NOMO-1 treated with dmso at 0.1 percent for 144 hours (cell line): ENCODE data around the gene S1PR1.
"Not testable (repeated sequence)": the region's sequence is repeated elsewhere in the genome, so short reads cannot be mapped to it uniquely, and the experiment has no call there.

Source experiments
- DNase-seq: peaks from one replicate; lab custom pipeline; 2025; ENCODE audit not compliant: unreplicated experiment; lab: John Stamatoyannopoulos, UW

S1PR1 gene

DNA sequence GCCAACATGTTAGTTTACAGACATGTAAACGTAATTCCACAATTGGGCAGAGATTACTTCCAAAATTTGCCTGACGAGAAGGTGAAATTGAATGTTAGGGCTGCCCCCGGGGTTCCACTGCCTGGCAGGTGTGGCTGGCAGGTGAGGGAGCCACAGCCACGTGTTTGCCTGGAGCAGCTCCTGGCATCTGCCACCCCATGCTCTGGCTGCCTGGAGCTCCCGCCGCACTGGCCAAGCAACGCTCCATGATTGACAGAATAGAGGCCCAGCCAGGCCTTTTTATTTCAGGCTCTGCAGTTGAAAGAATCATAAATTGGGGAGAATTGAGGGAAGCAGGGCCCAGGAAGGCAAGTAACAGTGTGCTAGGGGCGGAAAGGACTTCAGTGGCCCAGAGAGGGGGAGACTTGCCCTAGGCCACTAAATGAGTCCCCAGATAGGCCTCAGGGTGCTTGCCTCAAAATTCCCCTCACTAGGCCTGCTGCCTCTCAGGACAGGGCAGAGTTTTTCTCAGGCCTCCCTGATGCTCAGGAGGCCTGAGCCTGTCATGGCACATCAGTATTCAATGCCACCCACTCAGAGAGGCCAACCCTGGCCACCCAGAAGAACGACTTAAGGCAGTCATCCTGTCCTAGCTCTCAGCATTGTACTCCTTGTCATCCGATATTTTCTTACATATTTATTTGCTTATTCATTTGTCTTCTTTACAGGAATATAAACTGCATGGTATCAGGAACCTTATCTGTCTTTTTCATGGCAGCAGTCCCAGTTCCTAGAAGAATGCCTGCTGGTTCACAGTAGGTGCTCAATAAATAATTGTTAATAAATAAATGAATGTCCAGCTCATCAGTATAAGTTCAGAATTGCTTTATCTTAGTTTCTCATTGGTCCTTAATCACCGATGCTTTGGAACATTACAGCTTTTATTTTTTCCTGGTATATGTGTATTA, 16.6 kb upstream of the S1PR1 start:
- DNase-seq, result no peak

DNA sequence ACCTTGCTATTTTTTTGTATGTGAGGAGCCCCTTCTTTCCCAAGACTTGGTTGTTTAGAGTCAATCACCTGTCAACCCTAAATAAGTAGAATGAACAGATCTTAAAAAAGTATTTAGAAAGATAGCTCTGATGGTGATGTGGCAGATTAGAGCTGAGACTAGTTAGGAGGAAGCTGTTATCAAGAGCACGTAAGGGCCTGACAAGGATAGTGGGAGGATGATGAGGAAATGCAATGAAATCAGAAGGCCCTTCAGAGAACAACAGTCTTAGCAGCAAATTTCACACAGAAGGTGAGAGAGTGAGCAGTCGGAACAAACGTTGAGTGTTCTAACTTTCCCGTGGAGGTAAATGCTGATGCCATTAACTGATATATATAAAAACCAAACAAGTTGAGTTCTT, 15.9 kb upstream of the S1PR1 start:
- no peak for DNase-seq

DNA sequence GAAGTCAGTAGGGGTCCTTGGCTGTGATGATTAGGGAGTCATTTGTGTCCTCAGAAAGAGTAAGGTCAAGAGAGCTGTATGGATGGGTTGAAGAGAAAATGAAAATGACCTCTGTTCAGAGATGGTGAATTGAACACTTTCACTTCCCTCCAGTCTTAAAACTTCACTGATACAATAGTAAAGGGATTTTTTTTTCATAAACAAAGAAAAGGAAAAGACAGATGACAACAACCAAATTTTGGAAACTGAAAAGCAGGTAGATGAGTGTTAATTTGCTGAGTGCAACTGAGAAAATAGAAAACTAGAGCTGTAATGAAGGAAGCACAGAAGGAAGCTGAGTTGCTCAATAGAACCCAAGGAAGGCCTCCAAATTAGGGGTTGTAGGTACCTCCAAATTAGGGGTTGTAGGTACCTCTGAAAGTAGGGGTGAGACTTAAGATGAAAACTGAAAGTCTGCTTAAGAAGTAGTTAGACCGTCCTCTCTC, 14.8 kb upstream of the S1PR1 start:
- DNase-seq, result no peak

DNA sequence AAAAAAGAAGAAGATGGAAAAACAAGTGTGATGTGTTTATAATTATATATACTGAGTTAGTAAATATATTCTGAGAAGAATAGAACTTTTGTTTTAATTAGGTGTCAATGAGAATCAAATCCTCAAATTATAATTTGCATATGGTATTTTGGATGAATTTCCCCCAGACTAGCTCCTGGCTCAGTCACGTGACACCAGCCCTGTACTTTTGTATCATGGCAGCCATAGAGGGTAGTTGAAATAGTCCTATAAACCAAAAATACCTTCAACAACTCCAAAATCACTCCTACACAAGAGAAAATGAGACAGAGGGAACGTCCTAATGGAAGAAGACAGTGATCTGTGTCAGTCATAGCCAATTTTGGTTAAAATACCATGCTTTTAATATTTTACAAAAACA, 9.0 kb upstream of the S1PR1 start:
- no peak for DNase-seq

DNA sequence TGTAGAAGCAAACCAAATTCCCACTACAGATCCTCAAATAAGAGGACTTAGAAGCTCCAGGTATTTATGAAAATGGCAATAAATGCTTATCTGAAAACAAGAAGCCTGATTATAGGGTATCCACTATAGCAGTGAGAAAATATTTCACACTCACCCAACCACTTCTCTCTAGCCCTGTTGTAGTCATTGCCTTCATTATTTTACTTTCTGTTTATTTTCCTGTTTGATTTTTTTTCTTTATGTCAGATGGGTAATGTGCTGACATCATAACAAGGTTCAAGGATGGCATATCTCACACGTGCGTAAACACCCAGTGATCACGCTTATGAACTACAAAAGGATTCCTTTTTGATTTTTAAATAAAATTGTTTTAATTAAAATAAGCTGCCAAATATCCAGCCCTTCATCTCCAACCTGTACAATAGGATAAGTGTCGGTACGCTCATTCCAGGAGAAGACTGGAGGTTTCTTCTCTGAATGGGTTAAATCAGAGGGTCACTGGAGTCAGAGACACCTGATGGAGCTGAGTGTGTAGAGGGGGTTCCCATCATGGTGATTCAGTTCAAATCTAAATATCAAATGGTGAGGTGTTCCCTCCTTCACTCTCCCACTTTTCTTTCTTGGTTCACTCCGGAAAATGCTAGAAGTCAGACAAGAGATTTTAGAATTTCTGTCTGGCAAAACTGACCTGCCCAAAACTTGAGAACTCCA, 8.2 kb upstream of the S1PR1 start:
- no peak for DNase-seq

DNA sequence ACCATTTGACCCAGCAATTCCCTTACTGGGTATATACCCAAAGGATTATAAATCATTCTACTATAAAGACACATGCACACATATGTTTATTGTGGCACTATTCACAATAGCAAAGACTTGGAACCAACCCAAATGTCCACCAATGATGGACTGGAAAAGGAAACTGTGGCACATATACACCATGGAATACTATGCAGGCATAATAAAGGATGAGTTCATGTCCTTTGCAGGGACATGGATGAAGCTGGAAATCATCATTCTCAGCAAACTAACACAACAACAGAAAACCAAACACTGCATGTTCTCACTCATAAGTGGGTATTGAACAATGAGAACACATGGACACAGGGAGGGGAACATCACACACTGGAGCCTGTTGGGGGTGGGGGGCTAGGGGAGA, 4.6 kb upstream of the S1PR1 start:
- DNase-seq, result not testable (repeated sequence)

DNA sequence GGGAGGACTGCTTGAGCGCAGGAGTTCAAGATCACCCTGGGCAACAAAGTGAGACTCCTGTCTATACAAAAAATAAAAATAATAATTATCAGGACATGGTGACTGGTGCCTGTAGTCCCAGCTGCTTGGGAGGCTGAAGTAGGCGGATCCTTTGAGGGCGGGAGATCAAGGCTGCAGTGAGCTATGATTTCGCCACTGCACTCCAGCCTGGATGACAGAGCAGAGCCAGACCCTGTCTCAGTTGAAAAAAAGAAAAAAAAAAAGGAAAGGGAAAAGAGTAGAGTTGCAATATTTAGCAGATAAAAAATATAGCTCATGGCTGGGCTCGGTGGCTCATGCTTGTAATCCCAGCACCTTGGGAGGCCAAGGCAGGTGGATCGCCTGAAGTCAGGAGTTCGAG, 3.3 kb upstream of the S1PR1 start:
- no peak for DNase-seq

DNA sequence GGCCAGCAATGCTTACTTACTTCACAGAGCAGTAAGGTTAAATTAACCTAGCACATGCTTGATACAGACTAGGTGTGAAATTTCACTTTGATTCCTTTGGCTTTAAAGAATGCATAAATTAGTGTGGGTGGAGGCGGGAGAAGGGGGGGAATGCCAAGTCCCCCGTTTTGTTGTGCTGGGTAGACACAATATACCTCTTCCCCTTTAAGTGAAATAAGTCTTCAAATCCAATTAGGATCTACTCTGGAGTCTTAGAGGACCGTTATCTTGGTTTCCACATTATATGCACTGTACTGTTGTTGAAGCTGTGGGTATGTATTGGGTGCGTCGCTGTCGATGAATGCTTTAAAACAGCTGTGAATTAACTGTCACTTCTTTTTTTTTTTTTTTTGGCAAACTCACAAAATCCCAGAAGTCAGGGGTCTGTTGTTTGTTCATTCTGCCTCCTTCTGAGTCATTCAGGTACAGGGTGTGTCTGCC, 1.6 kb upstream of the S1PR1 start:
- DNase-seq, result no peak

DNA sequence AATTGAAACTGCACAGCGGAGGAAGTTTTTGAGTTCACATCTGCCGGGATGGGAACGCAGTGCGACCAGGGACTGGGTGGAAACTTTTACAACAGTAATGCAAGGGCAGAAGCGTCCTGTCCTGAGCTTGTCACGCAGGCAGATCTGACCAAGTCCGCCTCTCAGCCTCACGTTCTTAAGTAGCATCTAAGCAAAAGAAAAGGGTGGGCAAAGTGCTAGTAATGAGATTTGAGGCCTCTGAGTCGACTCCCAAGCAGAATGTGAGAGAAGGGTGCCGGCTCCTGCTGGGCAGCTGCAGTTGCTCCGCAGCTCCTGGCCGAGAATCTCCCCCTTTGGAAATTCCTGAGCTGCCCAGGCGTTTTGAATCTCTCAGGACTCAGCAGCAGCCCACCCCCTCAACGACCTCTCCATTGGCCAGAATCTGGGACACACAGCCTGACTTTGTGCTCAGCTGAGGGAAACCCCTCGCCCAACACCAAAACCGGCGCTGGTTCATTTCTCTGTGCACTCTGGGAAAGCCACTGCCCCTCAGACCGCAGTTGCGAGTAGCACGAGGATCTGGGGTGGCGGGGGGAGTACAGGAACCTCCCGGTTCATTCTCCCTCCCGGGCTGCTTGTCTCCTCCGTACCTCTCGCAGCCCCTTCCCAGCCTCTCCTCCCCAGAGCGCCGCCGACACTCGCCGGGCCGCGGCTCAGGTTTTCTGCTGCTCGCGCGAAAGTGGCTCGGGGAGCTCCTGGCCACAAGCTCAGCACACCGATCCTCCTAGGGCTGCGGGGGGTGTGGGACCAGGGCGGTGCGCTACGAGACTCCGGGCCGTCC, 913 bp upstream of the S1PR1 start:
- DNase-seq, result no peak

DNA sequence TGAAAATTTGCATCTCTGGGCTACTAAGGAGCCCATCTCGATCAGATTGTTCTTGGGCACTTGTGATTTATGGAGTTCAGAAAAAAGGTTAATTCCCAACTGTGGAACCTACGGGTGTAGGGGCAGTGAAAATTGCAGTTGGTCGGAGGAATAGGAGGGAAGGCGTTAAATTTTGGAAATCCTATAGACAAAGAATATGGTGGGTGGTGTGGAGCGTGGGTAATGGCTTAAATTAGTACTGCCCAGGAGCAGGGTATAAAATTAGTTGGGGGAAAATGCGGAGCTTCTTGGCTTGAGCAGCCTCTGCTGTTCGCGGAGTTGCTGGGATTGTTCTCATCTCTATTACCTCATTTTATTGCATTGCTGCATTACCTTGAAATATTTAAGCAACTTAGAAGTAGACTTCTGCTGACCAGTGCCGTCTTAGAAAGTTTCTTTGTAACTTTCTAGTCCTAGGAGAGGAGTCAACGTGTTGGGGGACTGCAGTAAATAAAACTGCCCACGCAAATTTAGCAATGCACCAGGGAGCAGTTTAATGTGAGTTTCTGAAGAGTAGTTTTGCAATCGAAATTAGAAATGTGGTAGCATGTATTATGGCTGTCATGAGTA, 514 bp downstream of the S1PR1 start:
- no peak for DNase-seq

DNA sequence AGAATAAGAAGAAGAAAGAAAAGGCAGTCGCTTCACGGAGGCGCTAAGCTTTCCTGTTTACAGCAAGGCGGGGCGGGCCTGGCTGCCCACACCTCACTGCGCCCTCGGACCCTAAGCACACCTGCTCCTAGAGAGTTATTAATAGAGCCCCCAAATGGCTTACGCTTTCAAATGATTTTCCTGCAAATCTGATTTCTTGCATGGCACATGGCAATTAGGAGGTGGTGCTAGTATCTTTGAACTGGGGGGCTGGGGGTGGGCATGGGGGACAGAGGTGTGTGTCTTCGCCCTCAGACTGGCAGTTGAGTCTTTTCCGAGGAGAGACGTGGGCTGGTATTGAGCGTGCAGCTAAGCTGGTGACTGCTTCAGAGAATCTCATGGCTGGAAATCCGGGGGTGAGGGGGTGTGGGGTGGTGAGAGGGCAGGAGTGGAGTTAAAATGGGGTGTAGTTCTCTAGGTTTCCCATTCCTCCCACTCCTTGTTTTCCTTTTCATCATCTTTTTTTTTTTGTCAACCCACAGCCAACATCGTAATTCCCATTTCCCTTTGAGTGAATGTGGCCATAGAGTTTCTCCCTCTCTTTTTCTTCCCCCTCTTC, 1.3 kb downstream of the S1PR1 start:
- no peak for DNase-seq

DNA sequence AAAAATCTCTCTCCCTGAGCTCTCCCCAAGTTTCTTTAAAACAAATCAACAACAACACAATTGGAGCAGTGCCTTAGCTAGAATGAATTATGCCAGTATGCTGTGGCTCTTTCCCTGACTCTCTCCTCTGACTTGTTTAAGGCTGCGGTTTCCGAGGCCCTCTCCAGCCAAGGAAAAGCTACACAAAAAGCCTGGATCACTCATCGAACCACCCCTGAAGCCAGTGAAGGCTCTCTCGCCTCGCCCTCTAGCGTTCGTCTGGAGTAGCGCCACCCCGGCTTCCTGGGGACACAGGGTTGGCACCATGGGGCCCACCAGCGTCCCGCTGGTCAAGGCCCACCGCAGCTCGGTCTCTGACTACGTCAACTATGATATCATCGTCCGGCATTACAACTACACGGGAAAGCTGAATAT, 1.9 kb downstream of the S1PR1 start:
- no peak for DNase-seq

DNA sequence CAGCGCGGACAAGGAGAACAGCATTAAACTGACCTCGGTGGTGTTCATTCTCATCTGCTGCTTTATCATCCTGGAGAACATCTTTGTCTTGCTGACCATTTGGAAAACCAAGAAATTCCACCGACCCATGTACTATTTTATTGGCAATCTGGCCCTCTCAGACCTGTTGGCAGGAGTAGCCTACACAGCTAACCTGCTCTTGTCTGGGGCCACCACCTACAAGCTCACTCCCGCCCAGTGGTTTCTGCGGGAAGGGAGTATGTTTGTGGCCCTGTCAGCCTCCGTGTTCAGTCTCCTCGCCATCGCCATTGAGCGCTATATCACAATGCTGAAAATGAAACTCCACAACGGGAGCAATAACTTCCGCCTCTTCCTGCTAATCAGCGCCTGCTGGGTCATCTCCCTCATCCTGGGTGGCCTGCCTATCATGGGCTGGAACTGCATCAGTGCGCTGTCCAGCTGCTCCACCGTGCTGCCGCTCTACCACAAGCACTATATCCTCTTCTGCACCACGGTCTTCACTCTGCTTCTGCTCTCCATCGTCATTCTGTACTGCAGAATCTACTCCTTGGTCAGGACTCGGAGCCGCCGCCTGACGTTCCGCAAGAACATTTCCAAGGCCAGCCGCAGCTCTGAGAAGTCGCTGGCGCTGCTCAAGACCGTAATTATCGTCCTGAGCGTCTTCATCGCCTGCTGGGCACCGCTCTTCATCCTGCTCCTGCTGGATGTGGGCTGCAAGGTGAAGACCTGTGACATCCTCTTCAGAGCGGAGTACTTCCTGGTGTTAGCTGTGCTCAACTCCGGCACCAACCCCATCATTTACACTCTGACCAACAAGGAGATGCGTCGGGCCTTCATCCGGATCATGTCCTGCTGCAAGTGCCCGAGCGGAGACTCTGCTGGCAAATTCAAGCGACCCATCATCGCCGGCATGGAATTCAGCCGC, 2.5 kb downstream of the S1PR1 start:
- no peak for DNase-seq

DNA sequence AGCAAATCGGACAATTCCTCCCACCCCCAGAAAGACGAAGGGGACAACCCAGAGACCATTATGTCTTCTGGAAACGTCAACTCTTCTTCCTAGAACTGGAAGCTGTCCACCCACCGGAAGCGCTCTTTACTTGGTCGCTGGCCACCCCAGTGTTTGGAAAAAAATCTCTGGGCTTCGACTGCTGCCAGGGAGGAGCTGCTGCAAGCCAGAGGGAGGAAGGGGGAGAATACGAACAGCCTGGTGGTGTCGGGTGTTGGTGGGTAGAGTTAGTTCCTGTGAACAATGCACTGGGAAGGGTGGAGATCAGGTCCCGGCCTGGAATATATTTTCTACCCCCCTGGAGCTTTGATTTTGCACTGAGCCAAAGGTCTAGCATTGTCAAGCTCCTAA, 3.2 kb downstream of the S1PR1 start:
- no peak for DNase-seq

DNA sequence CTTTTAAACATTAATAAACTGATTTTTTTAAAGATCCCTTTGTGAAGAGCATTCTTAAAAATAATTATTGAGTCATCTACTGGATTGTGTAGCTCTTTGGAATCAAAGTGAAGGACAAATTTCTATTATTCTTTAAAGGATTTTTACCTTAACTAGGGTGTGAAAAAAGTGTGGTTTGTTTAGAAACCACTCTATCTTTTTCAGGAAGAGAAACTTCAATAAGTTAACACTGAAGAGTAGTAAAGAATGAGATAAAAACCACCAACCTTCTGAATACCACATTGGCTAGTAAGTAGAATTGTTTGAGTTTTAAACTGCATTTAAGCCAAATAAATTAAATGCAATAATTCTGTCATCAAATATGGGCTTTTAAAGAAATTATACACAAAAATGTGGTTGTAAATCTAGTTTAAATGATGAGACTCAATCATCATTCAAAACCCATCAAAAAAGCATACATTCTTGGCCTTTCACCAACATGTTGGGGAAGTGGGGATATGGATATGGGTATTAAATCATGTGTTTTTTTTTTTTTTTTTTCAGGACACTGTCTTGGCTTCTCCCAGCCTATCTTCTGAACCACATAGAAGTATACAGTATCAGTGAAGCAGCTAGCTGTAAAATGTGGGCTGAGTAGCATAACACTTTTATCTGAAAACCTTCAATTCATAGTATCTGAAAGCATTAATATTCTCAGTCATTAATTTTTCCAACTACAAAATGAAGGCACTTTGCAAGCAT, 4.8 kb downstream of the S1PR1 start:
- DNase-seq, result no peak

DNA sequence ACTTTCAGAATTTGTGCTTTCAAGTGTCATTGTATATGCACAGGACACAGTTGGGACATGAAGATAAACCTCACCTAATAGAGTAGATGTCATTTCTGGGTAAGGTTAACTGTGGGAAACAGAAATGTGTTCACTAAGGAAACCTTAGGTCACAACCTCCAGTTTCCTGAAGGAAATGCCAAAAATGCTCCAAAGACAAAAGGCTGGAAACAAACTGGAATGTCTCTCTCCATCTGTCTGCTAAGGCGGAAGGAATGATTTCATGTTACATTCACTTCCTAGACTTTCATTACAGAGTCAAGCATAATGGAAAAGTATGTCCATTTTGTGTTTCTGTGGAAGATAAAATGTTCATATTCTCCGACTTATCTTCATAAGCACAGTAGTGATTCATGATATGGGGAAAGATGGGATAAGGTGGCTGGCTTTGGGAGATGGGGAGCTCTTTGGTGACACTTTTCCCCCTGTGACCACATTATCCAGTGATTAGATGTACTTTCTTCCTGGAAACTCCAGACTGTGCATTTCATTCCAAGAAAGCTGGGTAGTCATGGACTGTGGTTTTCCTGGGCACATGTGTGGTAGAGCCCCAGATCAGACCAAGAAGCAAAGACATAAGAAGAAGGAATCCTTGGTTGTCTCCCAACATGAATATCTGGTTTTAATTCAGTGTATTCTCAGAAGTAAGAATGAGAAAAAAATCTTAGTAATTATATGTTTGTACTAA, 5.7 kb downstream of the S1PR1 start:
- DNase-seq, result no peak

DNA sequence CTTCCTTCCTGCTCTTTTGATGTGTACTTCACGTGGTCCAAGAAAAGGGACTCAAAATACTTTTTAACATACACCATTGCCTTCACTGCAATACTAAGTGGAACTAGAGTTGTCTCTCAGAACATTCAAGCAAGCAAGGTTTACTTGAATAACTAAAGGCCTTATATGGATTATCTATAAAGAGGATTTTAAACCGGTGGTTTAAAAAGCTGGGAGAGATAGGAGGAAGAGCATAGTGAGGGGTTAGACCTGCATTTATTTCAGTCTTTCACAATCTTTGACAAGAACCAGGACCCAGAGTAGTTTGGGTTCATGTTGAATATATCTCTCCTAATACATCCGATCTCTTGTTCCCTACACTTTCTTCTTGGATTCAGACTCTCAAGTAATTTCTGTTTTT, 6.9 kb downstream of the S1PR1 start:
- DNase-seq, result no peak

DNA sequence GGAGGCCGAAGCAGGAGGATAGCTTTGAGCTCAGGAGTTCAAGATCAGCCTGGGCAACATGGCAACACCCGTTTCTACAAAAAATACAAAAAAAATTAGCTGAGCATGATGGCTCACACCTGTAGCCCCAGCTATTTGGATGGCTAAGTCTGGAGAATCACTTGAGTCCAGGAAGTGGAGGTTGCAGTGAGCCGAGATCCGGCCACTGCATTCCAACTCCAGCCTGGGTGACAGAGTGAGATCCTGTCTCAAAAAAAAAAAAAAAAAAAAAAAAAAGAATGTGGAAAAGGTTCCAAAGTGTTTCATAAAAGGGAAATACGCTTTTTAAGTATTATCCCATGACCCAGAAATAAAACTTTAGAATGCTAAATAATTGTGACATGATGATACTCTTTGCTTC, 8.0 kb downstream of the S1PR1 start:
- DNase-seq, result no peak
